GM12801 (cell line): Measurements from ENCODE around the gene CCNG1.

Experiments used
- CTCF ChIP-seq: IDR thresholded peaks from one replicate; pipeline ENCODE4 v1.5.1; 2011; ENCODE audit warnings: control low read depth; ENCODE audit not compliant: insufficient read length; ENCODE audit errors: extremely low read depth

The CCNG1 gene, protein sequence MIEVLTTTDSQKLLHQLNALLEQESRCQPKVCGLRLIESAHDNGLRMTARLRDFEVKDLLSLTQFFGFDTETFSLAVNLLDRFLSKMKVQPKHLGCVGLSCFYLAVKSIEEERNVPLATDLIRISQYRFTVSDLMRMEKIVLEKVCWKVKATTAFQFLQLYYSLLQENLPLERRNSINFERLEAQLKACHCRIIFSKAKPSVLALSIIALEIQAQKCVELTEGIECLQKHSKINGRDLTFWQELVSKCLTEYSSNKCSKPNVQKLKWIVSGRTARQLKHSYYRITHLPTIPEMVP

GRCh38 chr5:163437309-163438182, at the start of gene CCNG1:
Gene CCNG1, plus strand, starts transcription at chr5:163437595. Its CDS starts 1,662 bp downstream, at chr5:163439257.
- no peak for TF ChIP-seq CTCF

GRCh38 chr5:163395792-163396191, 41.6 kb upstream of the CCNG1 start:
- no peak for TF ChIP-seq CTCF

GRCh38 chr5:163397354-163397753, 40.0 kb upstream of the CCNG1 start:
- no peak for TF ChIP-seq CTCF

GRCh38 chr5:163399923-163400322, 37.5 kb upstream of the CCNG1 start:
- no peak for TF ChIP-seq CTCF

DNA sequence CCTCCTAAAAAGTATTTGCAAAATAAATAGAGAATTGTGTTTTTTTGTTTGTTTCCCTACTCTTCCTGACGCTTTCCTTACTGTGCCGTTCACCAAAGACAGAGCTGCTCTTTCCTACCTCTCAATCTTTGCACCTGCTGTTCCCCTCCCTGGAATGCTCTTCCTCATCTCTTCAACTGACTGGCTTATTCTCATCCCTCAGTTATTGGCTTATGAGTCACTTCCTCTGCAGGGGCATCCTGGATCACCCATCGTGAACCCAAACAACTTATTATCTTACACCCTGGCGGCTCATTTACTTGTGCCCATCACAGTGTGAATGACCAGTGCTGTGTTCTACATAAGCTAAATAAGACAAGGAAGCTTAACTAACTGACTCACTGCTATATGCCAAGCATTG, 36.1 kb upstream of the CCNG1 start:
- TF ChIP-seq CTCF = no peak

- no peak for TF ChIP-seq CTCF
Measured at GRCh38 chr5:163402007-163402406, 35.4 kb upstream of the CCNG1 start.

DNA sequence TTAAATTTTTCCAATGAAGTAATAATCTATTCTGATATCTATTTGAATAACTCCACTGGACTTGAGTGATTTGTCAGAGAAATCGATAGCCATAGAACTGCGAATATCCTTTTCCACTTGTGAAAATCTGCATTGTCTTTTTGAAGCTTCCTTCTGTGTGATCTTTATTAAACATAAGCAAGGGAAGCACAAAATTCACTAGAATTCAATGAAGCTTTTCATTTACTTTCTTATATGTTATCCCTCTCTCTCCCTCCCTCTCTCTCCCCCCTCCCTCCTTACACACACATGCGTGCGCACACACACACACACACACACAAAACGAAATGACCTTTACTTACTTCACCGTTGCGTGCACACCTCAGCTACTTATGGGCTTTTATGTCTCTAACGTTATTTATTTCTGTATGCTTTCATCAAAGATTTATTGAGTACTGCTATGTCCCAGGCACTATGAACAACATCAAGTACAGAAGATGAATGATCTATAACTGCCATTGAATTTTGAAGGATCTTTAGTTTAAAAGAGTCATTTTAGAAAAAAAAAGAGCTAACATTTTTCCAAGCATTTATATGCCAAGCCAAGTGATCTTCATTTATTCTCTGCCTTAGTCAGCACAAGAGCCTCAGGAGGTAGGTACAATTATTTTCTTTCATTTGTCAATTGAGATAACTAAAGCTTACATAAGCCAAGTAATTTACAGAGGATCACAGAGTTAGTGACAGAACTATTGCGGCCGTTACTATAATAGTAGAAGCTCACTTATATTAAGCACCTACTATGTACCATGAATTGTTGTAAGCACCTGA, 32.8 kb upstream of the CCNG1 start:
- no peak for TF ChIP-seq CTCF
